HG03064 (cell line): ENCODE data around the gene MBNL1.

ENCODE experiments used
- ATAC-seq: cut with Tn5 transposase; IDR thresholded peaks from one replicate; pipeline ENCODE4 v1.9.1; 2021; ENCODE audit warnings: low read depth; ENCODE audit not compliant: unreplicated experiment

The MBNL1 gene, protein sequence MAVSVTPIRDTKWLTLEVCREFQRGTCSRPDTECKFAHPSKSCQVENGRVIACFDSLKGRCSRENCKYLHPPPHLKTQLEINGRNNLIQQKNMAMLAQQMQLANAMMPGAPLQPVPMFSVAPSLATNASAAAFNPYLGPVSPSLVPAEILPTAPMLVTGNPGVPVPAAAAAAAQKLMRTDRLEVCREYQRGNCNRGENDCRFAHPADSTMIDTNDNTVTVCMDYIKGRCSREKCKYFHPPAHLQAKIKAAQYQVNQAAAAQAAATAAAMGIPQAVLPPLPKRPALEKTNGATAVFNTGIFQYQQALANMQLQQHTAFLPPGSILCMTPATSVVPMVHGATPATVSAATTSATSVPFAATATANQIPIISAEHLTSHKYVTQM

GRCh38 chr3:152268555-152269055 is at the start of gene MBNL1:
TSS of gene MBNL1 (plus strand) at chr3:152268929. CDS start at chr3:152300194, 31,265 bp downstream.
- peak; percentile 61 for ATAC-seq

DNA sequence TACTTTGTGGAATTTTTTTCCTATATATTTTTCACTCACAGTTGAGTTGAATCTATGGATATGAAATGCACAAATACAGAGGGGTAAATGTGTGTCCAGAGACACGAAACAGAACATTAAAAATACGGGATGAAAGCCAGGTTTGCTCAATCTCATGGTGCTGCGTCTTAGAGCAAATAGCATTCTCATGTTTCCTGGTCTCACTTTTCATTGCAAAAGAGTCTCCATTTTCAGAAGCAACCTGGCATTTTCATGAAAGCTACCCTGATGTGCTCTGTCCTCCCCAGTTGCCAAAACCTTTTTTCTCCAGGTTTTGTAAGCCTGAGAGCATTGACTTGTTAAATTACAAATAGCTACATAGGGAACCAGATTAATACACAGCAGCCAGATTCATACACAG is 49.5 kb upstream of the MBNL1 start:
- ATAC-seq: no peak

GRCh38 chr3:152219769-152220255 is 48.9 kb upstream of the MBNL1 start:
- ATAC-seq: no peak

DNA sequence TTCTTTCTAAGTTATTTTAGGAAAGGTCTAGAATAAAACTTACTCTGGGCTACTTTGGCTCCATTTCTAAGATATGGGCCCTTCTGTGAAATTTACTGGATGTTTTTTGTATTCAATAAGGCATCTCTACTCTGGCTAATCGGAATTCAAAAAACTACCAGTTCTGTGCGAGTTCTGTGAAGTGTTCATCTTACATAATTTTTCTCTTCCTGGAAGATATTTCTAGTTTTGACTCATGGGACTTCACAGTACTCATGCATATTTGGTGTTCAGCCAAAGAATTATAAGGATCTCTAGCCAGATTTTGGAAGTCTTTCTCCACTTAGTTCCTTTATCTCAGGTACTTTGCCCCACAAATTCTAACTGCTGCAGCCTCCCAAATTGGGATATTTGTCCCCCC is 46.4 kb upstream of the MBNL1 start:
- ATAC-seq: no peak

DNA sequence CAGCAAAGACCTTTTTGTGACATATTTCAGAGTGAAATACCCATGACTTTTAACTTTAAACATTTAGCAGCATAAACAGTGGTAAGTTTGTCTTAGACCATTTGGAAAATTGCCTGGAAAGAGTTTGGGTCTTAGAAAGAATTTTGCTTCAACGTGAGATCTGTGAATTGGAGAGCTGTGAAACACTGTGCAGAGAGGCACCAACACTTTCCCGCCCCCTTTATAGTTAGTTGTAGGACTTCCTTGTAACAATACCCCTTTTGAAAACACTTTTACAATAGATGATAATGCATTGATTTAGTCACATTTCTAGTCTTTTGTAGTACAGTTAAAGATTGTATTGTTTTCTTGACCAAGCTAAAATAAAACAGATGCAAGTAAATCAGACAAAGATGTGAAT is 43.5 kb upstream of the MBNL1 start:
- no peak for ATAC-seq

DNA sequence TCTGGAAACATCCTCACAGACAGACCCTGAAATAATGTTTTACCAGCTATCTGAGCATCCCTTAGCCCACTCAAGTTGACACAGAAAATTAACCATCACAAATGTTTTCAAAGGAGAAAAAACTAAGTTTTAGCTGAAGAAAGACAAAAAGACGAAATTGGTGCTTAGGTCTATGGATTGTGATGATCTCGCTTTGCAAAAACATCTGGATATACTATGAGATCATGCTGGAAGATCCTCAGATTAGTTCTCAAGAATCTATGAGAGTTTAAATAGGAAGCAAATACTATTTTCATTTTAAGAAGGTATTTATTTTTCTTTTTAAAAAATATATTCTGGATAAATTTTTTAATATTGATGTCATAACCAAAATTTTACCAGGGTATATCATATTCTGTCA is 42.6 kb upstream of the MBNL1 start:
- no peak for ATAC-seq

DNA sequence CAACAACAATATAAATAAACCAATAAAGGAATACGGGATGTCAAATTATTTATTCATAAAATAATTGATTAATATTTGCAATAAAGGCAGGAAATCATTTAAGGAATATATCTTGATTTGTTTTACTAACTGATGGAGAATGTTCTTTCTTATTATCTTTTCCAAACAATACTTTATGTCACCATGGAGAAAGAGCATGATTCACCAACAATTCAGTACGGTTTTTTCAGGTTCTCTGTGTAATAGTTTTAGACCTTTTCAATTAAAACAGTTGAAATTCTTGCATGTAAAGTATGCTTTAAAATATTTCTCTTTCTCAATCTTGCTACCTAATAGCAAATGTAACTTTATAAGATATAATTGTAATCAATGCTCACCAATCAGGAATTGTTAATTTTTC is 41.7 kb upstream of the MBNL1 start:
- no peak for ATAC-seq

DNA sequence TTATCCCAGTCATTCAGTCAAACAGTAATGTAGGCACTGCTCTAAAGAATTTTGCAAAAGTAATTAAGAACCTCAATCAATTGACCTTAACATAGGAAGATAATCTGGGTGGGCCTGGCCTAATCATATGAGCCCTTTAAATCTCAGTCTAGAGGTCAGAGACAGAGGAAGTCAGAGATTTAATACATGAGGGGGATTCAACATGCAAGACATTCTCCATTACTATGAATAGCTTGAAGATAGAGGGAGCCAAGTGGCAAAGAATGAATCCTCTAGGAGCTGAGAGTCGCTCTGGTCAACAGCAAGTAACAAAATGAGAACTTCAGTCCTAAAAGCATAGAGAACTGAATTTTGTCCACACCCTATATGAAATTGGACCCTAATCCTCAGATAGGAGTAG is 39.0 kb upstream of the MBNL1 start:
- no peak for ATAC-seq

DNA sequence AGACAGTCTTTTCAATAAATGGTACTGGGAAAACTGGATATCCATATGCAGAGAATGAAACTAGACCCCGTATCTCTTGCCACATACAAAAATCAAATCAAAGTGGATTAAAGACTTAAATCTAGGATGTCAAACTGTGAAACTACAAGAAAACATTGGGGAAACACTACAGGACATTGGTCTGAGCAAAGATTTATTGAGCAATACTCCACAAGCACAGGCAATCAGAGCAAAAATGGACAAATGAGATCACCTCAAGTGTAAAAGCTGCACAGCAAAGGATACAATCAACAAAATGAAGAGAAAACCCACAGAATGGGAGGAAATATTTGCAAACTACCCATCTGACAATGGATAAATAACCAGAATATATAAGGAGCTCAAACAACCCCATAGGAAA is 38.4 kb upstream of the MBNL1 start:
- ATAC-seq: no peak

GRCh38 chr3:152232001-152232400 is 36.7 kb upstream of the MBNL1 start:
- no peak for ATAC-seq

GRCh38 chr3:152232679-152233078 is 36.0 kb upstream of the MBNL1 start:
- no peak for ATAC-seq

DNA sequence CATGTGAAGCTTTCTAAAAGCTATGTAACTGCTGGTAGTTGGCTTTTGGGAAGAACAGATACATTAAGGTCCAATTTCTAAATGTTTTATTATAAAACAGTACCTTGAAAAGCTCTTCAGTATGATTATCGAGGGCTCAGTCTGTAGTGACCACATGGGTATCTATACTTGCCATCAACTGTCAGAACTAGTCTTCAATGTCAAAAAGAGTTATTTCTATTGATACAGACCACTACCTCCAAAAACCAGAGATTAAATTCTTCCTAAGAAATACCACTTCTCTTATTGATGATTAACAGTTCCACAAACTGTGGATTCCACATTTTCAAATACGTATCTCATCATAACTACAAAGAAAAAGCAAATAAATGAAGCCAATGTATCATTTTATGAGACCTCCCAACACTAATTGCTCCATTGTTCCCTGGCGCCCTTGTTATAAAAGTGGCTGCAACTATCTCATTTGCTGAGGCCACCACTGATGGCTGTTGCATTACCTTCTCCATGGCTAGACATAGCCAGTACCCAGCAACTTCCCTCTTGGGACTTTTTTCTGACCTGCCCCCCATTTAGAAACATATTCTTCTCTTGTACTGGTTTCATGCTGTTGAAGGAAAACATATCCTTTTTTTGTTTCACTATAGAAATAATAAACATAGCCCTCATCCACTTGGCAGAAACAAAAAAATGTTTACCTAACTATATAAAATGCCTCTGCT is 33.9 kb upstream of the MBNL1 start:
- no peak for ATAC-seq

- no peak for ATAC-seq
These were observed 32.9 kb upstream of the MBNL1 start for GRCh38 chr3:152235709-152236298.

DNA sequence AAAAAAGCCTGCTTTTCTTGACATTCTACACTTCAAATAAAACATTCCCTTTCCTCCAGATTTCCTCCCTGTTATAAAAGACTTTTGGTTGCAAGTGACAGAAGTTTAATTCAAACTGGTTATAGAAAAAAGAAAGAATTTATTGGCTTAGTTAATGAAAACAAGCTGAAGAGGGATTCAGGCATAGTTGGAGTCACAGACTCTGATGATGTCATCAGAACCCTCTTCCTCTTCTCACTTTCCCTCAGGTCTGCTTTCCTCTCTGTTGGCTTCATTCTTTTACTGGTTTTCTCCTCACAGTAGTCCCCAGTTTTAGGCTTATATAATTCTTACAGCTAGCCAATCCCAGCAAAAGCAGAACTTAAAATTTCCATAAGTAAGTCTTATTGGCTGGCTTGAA is 32.0 kb upstream of the MBNL1 start:
- ATAC-seq: no peak

DNA sequence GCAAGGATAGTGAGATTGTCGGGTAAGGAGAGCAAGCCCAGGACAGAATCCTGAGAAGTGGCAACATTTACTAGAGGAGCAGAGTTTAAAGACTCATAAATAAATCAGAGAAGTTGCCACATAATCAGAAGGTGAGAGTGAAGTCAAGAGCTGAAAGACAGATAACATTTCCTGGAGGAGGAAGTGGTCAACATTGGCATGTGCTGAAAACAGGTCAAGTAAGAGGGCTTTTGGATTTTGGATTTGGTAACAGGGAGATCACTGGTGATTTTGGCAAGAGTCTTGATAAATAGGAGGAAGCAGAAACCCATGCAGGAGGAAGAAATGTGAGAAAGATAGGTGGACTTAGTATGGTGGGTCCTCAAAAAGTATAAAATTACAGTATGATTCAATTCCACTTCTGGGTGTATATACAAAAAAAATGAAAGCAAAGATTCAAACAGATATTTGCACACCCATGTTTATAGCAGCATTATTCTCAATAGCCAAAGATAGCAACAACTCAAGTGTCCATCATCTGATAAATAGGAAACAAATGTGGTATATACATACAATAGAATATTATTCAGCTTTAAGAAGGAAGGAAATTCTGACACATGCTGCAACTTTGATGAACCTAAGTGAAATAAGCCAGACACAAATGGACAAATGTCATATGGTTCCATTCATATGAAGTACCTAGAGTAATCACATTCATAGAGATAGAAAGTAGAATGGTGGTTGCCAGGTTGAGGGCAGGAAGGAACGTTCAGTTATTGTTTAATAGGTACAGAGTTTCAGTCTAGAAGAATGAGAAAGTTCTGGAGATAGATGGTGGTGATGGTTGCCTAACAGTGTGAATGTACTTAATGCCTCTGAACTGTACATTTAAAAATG is 27.3 kb upstream of the MBNL1 start:
- peak; percentile 63 for ATAC-seq

DNA sequence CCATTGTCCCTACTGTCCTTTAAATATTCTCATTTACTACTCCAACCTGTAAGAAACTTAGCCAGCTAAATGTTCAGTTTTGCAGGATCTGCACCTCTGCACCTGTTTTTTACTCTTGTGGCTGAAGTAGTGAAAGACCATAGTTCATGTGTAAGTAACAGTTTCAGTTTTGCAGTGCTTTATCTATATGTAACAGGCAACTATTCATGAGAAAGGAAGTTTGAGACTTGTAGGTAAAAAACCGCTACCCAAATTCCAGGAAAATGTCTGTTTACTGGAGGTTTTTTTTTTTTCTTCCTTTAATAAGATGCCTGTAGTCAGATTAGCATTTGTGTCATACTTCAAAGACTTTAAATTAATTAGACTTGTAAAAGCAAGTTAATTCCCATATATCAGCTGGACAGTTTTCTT is 25.4 kb upstream of the MBNL1 start:
- ATAC-seq: peak; percentile 58

DNA sequence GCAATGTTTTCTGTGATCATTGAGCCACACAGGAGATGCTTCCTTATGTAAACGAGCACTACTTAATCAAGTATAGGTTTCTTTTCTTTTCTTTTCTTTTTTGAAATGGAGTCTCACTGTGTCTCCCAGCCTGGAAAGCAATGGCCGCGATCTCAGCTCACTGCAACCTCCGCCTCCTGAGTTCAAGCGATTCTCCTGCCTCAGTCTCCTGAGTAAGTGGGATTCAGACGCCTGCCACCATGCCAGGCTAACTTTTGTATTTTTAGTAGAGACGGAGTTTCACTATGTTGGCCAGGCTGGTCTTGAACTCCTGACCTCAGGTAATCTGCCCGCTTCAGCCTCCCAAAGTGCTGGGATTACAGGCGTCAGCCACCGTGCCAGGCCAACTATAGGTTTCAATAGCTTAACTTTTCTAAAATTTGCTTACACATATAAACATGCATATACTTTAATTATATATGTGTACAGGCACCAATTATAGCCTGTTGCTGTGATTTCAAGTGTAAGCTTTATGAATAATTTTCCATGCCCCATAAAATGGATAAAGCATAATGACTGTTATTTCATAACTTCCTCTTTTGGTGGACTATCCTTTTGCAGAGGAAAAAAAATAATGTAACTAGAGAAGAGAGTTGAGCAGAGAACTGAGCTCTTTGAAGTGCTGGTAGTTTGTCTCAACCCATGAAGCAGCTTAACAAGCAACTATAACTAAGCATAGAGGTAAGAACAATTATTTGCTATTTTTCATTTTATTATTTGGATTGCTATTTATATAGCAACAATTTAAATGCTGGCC is 24.8 kb upstream of the MBNL1 start:
- peak; percentile 19 for ATAC-seq

GRCh38 chr3:152244517-152244888 is 24.2 kb upstream of the MBNL1 start:
- ATAC-seq: no peak

DNA sequence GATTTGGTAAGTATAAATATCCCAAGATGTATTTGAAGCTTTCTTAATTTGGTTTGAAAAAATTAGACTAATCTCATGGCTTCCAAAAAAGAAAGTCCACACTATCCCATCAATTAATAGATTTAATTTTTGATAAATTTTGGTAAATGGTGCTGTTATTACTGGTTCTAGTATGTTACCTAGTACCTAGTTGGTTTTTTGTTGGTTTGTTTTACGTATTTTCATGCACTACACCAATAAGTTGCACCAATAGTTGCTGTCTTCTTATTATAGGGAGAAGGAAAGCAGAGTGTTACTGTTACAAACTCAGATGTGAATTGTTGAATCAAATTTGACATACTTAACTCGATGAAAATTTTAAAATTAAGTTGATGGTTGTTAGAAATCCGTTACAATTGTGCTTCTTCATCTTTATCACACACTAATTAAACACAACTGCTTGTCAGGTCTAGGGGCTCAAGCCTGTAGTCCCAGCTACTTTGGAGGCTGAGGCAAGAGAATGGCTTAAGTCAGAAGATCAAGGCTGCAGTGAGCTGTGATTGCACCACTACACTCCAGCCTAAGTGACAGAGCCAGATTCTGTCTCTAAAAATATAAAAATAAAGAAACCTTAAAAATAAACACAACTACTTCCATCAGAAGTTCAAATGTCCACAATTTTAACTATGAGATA is 23.1 kb upstream of the MBNL1 start:
- no peak for ATAC-seq
